ENCODE results near the gene AMOTL2. TPM values are rescaled to one million over a fixed set of nuclear protein-coding genes. Genes with fewer than 3 reads are reported as not detected.

The AMOTL2 gene
- total and polyA plus RNA-seq, 2 donors (not counting 3 experiments of a cell fraction or from before 2014, with no cell fraction given), result 130 to 145 TPM

GRCh38 chr3:134313847-134314587 is 60.2 kb downstream of the AMOTL2 start:
- H2AFZ ChIP-seq (ENCODE audit: low read depth, low read length), result peak overlapping the region; percentile 43
- peak overlapping the region; percentile 79 for H3K4me2 ChIP-seq (ENCODE audit: insufficient read depth, low read length)
- no peaks in the 10 kb centered on the region for H3K79me2 ChIP-seq (ENCODE audit: control insufficient read depth, insufficient read depth, low read length)
- H3K36me3 ChIP-seq (ENCODE audit: control insufficient read depth in 2 of 2, extremely low read depth in 1 of 2, insufficient read depth in 2 of 2, low read length in 2 of 2), result no peaks in the 10 kb centered on the region
- H3K9me1 ChIP-seq (replicated peaks; ENCODE audit: control insufficient read depth, extremely low read depth, insufficient read depth, low read length), result no peaks in the 10 kb centered on the region
- ChIA-PET POLR2A (interaction anchor here (1.0 to 4.1 kb wide), 11 partner anchors 38 to 169 kb away, joined by 3 to 63 read pairs (median 6); partner anchors contain the start of gene AMOTL2), CTCF (interaction anchor here (0.6 to 13.9 kb wide), 19 partner anchors 12 to 172 kb away, joined by 3 to 296 read pairs (median 5); partner anchors contain the start of genes AMOTL2, ANAPC13 and CEP63)
- H4K20me1 ChIP-seq (replicated peaks; ENCODE audit: control insufficient read depth, extremely low read depth, insufficient read depth, low read length), result no peaks in the 10 kb centered on the region
- peak; percentile 63 for FAIRE-seq
- H3K27ac ChIP-seq (ENCODE audit: insufficient read depth, low read depth, low read length), result peak overlapping the region; percentile 87
- H3K4me3 ChIP-seq (replicated peaks in 1 of 3; ENCODE audit: insufficient read depth in 1 of 3, low read depth in 1 of 3, low read length in 3 of 3), result peak overlapping the region; percentile 2 to 53 (median 47)
- dilution Hi-C loops (cut with MboI; ENCODE audit: extremely low pct_ligation_motif_present, low sequenced_read_pairs), result no loop called here
- BruUV-seq (replicated peaks), result no TSS peak
- TF ChIP-seq GATA2 (IDR thresholded peaks at IDR 0.05; ENCODE audit: insufficient read depth, insufficient read length, low read depth, low read length) (no peak), CTCF (IDR thresholded peaks at IDR 0.05; ENCODE audit: extremely low read depth in 1 of 2, insufficient read depth in 1 of 2, low read depth in 1 of 2, low read length in 2 of 2) (no peak), FOS (IDR thresholded peaks at IDR 0.05; ENCODE audit: borderline replicate concordance, insufficient read depth, low read length) (no peak), EZH2 (IDR thresholded peaks at IDR 0.05; ENCODE audit: borderline replicate concordance, low read depth, low read length, severe bottlenecking) (no peak), JUN (IDR thresholded peaks at IDR 0.05; ENCODE audit: borderline replicate concordance, insufficient read depth, insufficient read length, low read depth) (no peak), MYC (IDR thresholded peaks at IDR 0.05; ENCODE audit: low read depth, low read length) (no peak), POLR2AphosphoS5 (IDR thresholded peaks at IDR 0.05; ENCODE audit: insufficient read depth, low read depth, low read length) (no peak), POLR2A (IDR thresholded peaks at IDR 0.05; ENCODE audit: low read depth, low read length) (no peak)
- TF ChIP-seq, protein P1, sequence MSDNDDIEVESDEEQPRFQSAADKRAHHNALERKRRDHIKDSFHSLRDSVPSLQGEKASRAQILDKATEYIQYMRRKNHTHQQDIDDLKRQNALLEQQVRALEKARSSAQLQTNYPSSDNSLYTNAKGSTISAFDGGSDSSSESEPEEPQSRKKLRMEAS (IDR thresholded peaks at IDR 0.05; ENCODE audit: insufficient read depth, insufficient read length), result no peak
- no peaks in the 10 kb centered on the region for H3K27me3 ChIP-seq (ENCODE audit: control insufficient read depth in 2 of 2, insufficient read depth in 2 of 2, low read length in 2 of 2)
- no peaks in the 10 kb centered on the region for H3K9me3 ChIP-seq (replicated peaks; ENCODE audit: control insufficient read depth, insufficient read depth, low read length)
- peak; percentile 24 for DNase-seq (ENCODE audit: low read depth, low spot score)
- intact Hi-C loops (cut with micrococcal nuclease), result loop anchor here (1.0 to 2.0 kb wide), 3 partner anchors 42 to 369 kb away; no protein-coding TSS in a partner anchor
- H3K9ac ChIP-seq (replicated peaks; ENCODE audit: extremely low read depth, insufficient read depth, low read length), result peak overlapping the region; percentile 86
- peaks cover 39% of the 10 kb centered on the region for H3K4me1 ChIP-seq (ENCODE audit: control insufficient read depth, extremely low read depth, insufficient read depth, low read length)

Data from endothelial cell of umbilical vein (primary cell).